GM13976 (cell line): ENCODE results near the gene ACACA.
"Not testable (repeated sequence)": the region's sequence is repeated elsewhere in the genome, so short reads cannot be mapped to it uniquely, and the experiment has no call there.

Source experiments
- DNase-seq: peaks from one replicate; pipeline ENCODE4 v3.0.0; 2012; ENCODE audit warnings: low spot score
- CTCF ChIP-seq: IDR thresholded peaks from 2 replicates; pipeline ENCODE4 v1.5.1; 2012; ENCODE audit warnings: borderline replicate concordance, mild to moderate bottlenecking; ENCODE audit not compliant: insufficient read depth; ENCODE audit errors: extremely low read depth, missing control alignments, control extremely low read depth
- in situ Hi-C: fragments of 300-500 bp; cut with MboI; formaldehyde crosslinking; loops from one replicate; pipeline ENCODE4 v1.12.0; 2022; ENCODE audit warnings: low sequenced_read_pairs, mixed read lengths, inconsistent platforms; ENCODE audit not compliant: unreplicated experiment

ACACA gene

GRCh38 chr17:37406635-37407461, at the start of gene ACACA, which contains the start of gene TADA2A:
TSS of gene ACACA (minus strand) at chr17:37406836. CDS start at chr17:37406299, 537 bp downstream.
TSS of gene TADA2A (plus strand) at chr17:37406886. CDS start at chr17:37411366, 4,480 bp downstream.
- in situ Hi-C loops, result no loop called here
- no peak for TF ChIP-seq CTCF
- DNase-seq, result peak; percentile 95

- in situ Hi-C loops, result no loop called here
- no peak for TF ChIP-seq CTCF
Measured at GRCh38 chr17:37450112-37450511, 43.5 kb upstream of the ACACA start.

GRCh38 chr17:37447641-37448040, 41.0 kb upstream of the ACACA start:
- in situ Hi-C loops, result no loop called here
- no peak for TF ChIP-seq CTCF
- no peak for DNase-seq

More at GRCh38 chr17:37450112-37450511, 43.5 kb upstream of the ACACA start:
- DNase-seq, result no peak

GRCh38 chr17:37446027-37446426, 39.4 kb upstream of the ACACA start:
- in situ Hi-C loops, result no loop called here
- peak; percentile 46 for DNase-seq

GRCh38 chr17:37441369-37442014, 34.9 kb upstream of the ACACA start:
- in situ Hi-C loops, result not testable (repeated sequence)
- DNase-seq, result peak; percentile 55

More at GRCh38 chr17:37446027-37446426, 39.4 kb upstream of the ACACA start:
- no peak for TF ChIP-seq CTCF

- DNase-seq, result no peak
- in situ Hi-C loops, result no loop called here
- TF ChIP-seq CTCF, result no peak
Measured at GRCh38 chr17:37440424-37440823, 33.8 kb upstream of the ACACA start.

- no peak for TF ChIP-seq CTCF
- no peak for DNase-seq
- in situ Hi-C loops, result no loop called here
Measured at GRCh38 chr17:37438141-37438540, 31.5 kb upstream of the ACACA start.
